Kidney epithelial cell (primary cell): Measurements from ENCODE around the gene SLC5A11. TPM values are rescaled to one million over a fixed set of nuclear protein-coding genes. Genes with fewer than 3 reads are reported as not detected.
"Not testable (repeated sequence)": the region's sequence is repeated elsewhere in the genome, so short reads cannot be mapped to it uniquely, and the experiment has no call there.

ENCODE experiments used
- DNase-seq: peaks from one replicate; pipeline ENCODE4 v3.0.0-alpha.2; 2010; ENCODE audit warnings: low read depth
- H3K27me3 ChIP-seq: 2 replicates; pipeline ENCODE4 v1.6.0; 2011; ENCODE audit warnings: low read length; ENCODE audit not compliant: control insufficient read depth, insufficient read depth
- H3K36me3 ChIP-seq: 2 replicates; pipeline ENCODE4 v1.5.1; 2011; ENCODE audit warnings: low read length; ENCODE audit not compliant: control insufficient read depth, insufficient read depth
- H3K4me3 ChIP-seq: 2 replicates; pipeline ENCODE4 v1.5.1; 2011; ENCODE audit warnings: low read depth, mild to moderate bottlenecking, control low read depth, low read length
- CTCF ChIP-seq: IDR thresholded peaks from 2 replicates; pipeline ENCODE4 v1.5.1; 2011; ENCODE audit warnings: mild to moderate bottlenecking, moderate library complexity, low read length, control low read depth, inconsistent platforms; ENCODE audit not compliant: insufficient read depth, poor library complexity, severe bottlenecking
- total RNA-seq: library from RNA; depleted of rRNA; stranded (reverse); fragments of >200 nt; gene quantifications from 2 replicates; pipeline ENCODE4 v1.2.3, GENCODE V29; 2015

Gene SLC5A11
- total RNA-seq, 1 donor from 2014 or later, result not detected

GRCh38 chr16:24852281-24852721, 6.5 kb downstream of the SLC5A11 start:
- no peak for TF ChIP-seq CTCF
- no peak overlapping the region for H3K4me3 ChIP-seq
- no peaks in the 10 kb centered on the region for H3K27me3 ChIP-seq

GRCh38 chr16:24853169-24853824, 7.5 kb downstream of the SLC5A11 start:
- no peak overlapping the region for H3K4me3 ChIP-seq
- DNase-seq, result no peak
- H3K36me3 ChIP-seq, result no peaks in the 10 kb centered on the region
- TF ChIP-seq CTCF, result no peak
- H3K27me3 ChIP-seq, result no peaks in the 10 kb centered on the region

More at GRCh38 chr16:24852281-24852721, 6.5 kb downstream of the SLC5A11 start:
- DNase-seq, result no peak
- H3K36me3 ChIP-seq, result no peaks in the 10 kb centered on the region

GRCh38 chr16:24853830-24854229, 8.1 kb downstream of the SLC5A11 start:
- no peak for TF ChIP-seq CTCF
- no peak for DNase-seq
- Histone ChIP-seq H3K27me3 (no peaks in the 10 kb centered on the region), H3K4me3 (no peak overlapping the region), H3K36me3 (no peaks in the 10 kb centered on the region)

GRCh38 chr16:24854607-24855171, 8.9 kb downstream of the SLC5A11 start:
- H3K36me3 ChIP-seq, result no peaks in the 10 kb centered on the region
- no peak overlapping the region for H3K4me3 ChIP-seq
- H3K27me3 ChIP-seq, result no peaks in the 10 kb centered on the region
- no peak for DNase-seq
- no peak for TF ChIP-seq CTCF

GRCh38 chr16:24855678-24856077, 9.9 kb downstream of the SLC5A11 start:
- Histone ChIP-seq H3K4me3 (no peak overlapping the region), H3K36me3 (no peaks in the 10 kb centered on the region), H3K27me3 (no peaks in the 10 kb centered on the region)
- no peak for DNase-seq
- no peak for TF ChIP-seq CTCF

- not testable (repeated sequence) for H3K36me3 ChIP-seq, H3K4me3 ChIP-seq, H3K27me3 ChIP-seq, DNase-seq
These were observed 11.1 kb downstream of the SLC5A11 start for GRCh38 chr16:24856871-24857270.
